Nephron progenitor cell (in vitro differentiated cells): Measurements from ENCODE around the gene IFT20.
A peak's percentile ranks its signal among the peaks of the same experiment; 100 is the strongest.

ENCODE experiments used
- DNase-seq: peaks from one replicate; pipeline ENCODE4 v3.0.0; 2021
- H3K27ac Mint-ChIP-seq: 2 replicates; pipeline ENCODE4 v1.8.0; 2021; ENCODE audit warnings: mild to moderate bottlenecking, moderate library complexity, mixed read lengths
- H3K27me3 Mint-ChIP-seq: 2 replicates; pipeline ENCODE4 v1.8.0; 2021; ENCODE audit warnings: mild to moderate bottlenecking, low read depth, mixed read lengths; ENCODE audit not compliant: poor library complexity
- H3K36me3 Mint-ChIP-seq: 2 replicates; pipeline ENCODE4 v1.8.0; 2021; ENCODE audit warnings: low read depth, mixed read lengths
- H3K4me1 Mint-ChIP-seq: 2 replicates; pipeline ENCODE4 v1.8.0; 2021; ENCODE audit warnings: mixed read lengths
- H3K4me3 Mint-ChIP-seq: 2 replicates; pipeline ENCODE4 v1.8.0; 2021; ENCODE audit warnings: mild to moderate bottlenecking, moderate library complexity, mixed read lengths
- H3K9me3 Mint-ChIP-seq: 2 replicates; pipeline ENCODE4 v1.8.0; 2021; ENCODE audit warnings: mild to moderate bottlenecking, moderate library complexity, mixed read lengths
- TF ChIP-seq, protein P1 (sequence below): fragments of 200-600 bp; sonication (generic); IDR thresholded peaks from 2 replicates; pipeline ENCODE4 v1.5.0; 2021; ENCODE audit warnings: antibody characterized with exemption

Gene IFT20

DNA sequence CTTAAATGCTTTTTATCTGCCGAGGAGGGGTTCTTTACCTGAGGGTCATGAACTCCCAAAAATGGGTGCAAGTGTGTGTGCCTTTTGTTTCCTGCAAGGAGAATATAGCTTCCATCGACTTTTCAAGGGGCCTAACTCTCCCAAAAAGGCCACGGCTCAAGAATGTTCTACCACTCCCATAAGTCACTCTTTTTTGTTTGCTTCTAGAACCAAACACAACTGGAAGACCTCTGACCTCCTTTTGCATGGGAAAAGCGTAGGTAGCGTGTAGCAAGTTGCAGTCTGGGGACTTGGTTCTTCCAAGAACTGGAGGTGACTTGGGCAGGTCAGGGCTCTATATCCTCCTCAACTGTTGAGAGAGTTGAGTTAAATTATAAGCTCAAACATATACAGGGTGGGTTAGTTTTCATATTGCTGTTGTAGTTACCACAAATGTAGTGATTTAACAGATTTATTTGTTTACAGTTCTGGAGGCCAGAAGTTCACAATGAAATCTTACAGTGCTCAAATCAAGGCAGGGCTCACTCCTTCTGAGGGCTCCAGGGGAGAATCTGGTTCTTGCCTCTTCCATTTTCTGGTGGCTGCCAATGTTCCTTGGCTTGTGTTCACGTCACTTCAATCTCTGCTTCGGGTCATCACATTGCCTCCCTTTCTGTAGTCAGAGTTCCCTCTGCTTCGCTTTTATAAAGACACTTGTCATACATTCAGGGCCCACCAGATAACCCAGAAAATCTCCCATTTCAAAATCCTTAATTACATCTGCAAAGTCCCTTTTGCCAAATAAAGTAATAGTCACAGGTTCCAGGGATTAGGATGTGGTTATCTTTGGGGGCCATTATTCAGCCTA, 14.8 kb downstream of the IFT20 start:
- H3K9me3 Mint-ChIP-seq: no peaks in the 10 kb centered on the region
- peaks cover 77% of the 10 kb centered on the region for H3K4me1 Mint-ChIP-seq
- H3K36me3 Mint-ChIP-seq: peaks cover 29% of the 10 kb centered on the region
- H3K27ac Mint-ChIP-seq: peak overlapping the region; percentile 71
- peaks cover 6% of the 10 kb centered on the region for H3K27me3 Mint-ChIP-seq
- H3K4me3 Mint-ChIP-seq: peak overlapping the region; percentile 88
- DNase-seq: no peak
- TF ChIP-seq, protein P1, sequence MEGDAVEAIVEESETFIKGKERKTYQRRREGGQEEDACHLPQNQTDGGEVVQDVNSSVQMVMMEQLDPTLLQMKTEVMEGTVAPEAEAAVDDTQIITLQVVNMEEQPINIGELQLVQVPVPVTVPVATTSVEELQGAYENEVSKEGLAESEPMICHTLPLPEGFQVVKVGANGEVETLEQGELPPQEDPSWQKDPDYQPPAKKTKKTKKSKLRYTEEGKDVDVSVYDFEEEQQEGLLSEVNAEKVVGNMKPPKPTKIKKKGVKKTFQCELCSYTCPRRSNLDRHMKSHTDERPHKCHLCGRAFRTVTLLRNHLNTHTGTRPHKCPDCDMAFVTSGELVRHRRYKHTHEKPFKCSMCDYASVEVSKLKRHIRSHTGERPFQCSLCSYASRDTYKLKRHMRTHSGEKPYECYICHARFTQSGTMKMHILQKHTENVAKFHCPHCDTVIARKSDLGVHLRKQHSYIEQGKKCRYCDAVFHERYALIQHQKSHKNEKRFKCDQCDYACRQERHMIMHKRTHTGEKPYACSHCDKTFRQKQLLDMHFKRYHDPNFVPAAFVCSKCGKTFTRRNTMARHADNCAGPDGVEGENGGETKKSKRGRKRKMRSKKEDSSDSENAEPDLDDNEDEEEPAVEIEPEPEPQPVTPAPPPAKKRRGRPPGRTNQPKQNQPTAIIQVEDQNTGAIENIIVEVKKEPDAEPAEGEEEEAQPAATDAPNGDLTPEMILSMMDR: no peak

DNA sequence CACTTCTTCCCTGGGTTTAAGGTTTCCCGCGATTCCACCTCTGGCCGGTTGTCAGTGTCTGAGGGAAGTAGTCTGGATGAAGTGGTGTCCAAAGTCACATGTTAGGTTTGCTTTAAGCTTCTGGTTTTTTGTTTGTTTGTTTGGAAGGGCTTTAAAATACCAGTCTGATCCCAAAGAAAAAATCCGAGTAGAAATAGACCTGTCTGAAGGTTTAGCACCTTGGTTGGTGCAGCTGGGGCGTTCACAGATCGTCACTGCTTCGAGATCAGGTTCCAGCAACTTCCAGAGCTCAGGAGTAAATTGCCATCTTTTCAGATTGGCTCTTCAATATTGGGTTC, 15.7 kb downstream of the IFT20 start:
- peaks cover 68% of the 10 kb centered on the region for H3K4me1 Mint-ChIP-seq
- TF ChIP-seq, protein P1: no peak

DNA sequence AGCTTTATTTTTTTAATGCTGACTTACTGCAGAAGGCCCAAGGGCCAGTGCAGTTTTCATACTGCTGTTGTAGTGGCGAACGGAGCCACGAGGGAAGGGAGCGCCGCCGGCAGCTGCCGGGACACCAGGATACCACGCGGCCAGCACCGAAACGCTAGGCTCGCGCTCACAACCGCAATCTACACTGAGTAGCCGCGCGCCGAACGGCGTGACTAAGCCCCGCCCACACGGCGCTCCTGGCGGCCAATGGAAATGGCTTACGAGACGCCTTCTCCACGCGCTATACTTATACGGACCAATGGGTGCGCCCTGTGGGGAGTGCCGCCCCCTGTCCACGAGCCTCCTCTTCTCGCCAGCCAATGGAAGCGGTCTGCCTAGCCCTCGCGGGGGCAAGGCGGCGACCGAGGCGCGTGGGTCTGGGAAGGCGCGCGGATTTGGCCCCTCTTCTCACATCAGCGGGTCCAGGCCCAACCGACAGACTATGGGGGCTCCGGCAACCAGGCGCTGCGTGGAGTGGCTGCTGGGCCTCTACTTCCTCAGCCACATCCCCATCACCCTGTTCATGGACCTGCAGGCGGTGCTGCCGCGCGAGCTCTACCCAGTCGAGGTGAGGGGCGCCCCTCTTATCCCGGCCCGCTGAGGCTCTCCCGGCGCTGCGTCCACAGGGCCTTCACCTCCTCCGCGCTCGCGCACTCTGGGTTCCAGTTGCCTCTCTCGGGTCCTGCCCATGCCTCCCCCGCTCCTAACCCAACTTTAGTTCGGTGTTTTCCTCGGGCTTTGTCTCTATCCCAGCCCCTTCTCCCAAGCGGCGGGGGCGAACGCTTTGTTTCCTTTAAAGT, 16.3 kb downstream of the IFT20 start, which contains the start of gene TMEM97:
TSS of gene TMEM97 (plus strand) at position 442 of the 839 bp plus-strand sequence. CDS start at position 482, 40 bp downstream.
- peaks cover 63% of the 10 kb centered on the region for H3K4me1 Mint-ChIP-seq
- DNase-seq: peak; percentile 95
- H3K27ac Mint-ChIP-seq: peak within 1 kb of the TSS; percentile 85
- H3K27me3 Mint-ChIP-seq: peaks cover 6% of the 10 kb centered on the region
- H3K9me3 Mint-ChIP-seq: no peaks in the 10 kb centered on the region
- peaks cover 29% of the 10 kb centered on the region for H3K36me3 Mint-ChIP-seq
- peak within 1 kb of the TSS; percentile 88 for H3K4me3 Mint-ChIP-seq
- TF ChIP-seq, protein P1: no peak

More for the DNA sequence above, 15.7 kb downstream of the IFT20 start:
- H3K4me3 Mint-ChIP-seq: peak overlapping the region; percentile 88
- H3K36me3 Mint-ChIP-seq: peaks cover 29% of the 10 kb centered on the region
- no peaks in the 10 kb centered on the region for H3K9me3 Mint-ChIP-seq
- H3K27me3 Mint-ChIP-seq: peaks cover 6% of the 10 kb centered on the region
- H3K27ac Mint-ChIP-seq: peak overlapping the region; percentile 71
- no peak for DNase-seq

DNA sequence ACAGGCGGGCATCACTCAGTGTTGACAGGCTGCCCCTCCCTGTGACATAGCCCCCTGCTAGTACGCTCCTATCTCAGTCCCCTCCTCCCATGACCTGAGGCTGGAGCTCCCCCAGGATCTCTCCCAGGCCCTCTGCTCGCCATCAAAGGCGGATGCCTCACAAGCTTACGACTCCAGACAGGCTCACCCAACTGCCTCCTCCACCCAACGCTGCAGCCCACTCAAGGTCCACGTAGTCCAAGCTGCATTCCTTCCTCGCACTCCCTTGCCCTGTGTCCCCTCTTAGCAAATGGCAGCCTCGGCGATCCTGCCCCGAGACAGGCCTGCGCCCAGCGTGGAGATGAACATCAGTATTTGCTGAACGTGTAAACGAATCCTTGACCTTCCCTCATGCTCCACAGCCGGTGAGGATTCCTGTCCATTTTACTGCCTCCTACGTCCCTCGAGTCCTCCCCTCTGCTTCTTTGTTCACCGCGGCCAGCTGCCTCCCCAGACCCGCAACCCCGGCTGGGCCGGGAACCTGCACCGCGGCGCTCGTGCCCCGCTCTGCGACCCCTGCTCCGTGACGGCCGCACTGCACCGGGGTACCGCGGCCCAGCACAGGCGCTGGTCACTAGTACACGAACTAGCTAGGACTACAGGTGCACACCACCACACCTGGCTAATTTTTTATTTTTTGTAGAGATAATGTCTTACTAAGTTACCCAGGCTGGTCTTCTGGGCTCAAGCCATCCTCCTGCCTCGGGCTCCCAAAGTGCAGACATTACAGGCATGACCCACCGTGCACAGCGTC, 17.1 kb downstream of the IFT20 start:
- H3K9me3 Mint-ChIP-seq: no peaks in the 10 kb centered on the region
- peaks cover 9% of the 10 kb centered on the region for H3K27me3 Mint-ChIP-seq
- peaks cover 60% of the 10 kb centered on the region for H3K4me1 Mint-ChIP-seq
- peak; percentile 59 for DNase-seq
- H3K27ac Mint-ChIP-seq: peak overlapping the region; percentile 85
- peaks cover 28% of the 10 kb centered on the region for H3K36me3 Mint-ChIP-seq
- peak overlapping the region; percentile 88 for H3K4me3 Mint-ChIP-seq
- TF ChIP-seq, protein P1: no peak

DNA sequence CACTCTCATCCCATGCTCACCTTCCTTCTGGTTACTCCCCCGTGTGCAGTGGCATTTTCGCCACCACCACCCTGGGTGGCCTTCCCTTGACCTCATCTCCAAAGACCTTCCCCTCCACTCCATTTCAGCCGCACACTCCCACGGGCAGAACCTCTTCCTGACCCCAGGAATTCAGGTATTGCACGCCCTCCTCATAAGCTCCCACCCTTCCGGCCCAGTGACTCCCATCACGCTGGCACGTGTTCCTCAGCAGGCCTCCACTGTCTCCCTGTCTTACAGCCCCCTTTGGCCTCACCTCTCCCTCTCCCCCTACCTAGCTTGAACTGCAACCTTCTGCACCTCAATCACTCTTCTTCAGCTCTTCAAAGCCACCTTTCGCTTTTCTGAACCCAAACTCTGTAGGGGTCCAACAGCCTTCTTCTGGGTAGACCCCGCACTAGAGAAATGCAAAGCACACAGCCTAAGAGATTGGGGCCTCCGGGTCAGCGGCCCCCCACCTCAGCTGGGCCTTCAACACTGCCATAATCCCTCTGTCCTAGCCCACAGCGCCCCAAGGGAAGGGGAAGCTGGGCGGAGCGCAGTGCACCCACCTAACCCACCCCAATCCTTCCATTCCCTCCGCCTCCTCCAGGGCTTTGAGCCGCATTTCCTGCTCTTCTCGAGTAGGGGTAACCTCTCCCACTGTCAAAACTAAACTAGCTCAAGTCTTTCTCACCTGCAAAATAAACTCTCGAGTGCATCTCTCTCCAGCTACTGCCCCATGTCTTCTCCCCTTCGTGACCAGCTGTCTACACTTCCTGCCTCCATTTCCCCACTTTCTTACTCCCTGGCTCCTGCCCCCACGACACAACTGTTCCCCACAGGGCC, 17.9 kb downstream of the IFT20 start:
- Mint-ChIP-seq H3K9me3 (no peaks in the 10 kb centered on the region), H3K4me1 (peaks cover 52% of the 10 kb centered on the region)

More for the DNA sequence above, 17.9 kb downstream of the IFT20 start:
- Mint-ChIP-seq H3K36me3 (peaks cover 19% of the 10 kb centered on the region), H3K27me3 (peaks cover 9% of the 10 kb centered on the region), H3K27ac (peak overlapping the region; percentile 55), H3K4me3 (peak overlapping the region; percentile 88)
- TF ChIP-seq, protein P1: no peak
- no peak for DNase-seq
